Measurements from ENCODE around the gene CACNA1S.

The CACNA1S gene

GRCh38 chr1:201116091-201116490 is 3.9 kb upstream of the CACNA1S start:
- no peak for DNase-seq

DNA sequence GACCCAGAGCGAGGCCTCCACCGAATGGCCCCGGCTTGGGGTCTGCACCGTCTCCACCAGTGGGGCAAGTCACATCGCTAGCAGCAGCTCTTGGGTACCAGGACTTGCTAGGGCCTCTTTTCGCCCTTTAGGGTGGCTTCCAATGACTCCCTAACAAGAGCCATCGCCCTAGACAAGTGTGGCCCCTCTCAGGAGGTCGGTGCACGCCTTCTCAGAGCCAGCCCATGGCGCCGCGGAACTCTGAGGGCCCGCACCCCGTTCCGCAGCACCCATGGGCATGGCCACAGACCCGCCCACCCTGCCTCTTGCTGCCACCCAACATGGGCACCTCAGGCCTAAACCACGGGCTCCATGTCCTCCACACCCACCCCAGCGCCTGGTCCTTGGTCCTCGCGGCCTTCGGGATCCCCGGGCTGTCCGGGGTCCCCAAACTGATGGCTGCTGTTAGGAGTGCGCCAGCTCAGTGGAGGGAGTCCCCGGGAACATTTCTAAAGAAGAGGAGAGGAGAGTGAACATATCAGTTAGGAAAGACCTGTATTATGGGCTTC is 3.2 kb upstream of the CACNA1S start:
- no peak for DNase-seq

DNA sequence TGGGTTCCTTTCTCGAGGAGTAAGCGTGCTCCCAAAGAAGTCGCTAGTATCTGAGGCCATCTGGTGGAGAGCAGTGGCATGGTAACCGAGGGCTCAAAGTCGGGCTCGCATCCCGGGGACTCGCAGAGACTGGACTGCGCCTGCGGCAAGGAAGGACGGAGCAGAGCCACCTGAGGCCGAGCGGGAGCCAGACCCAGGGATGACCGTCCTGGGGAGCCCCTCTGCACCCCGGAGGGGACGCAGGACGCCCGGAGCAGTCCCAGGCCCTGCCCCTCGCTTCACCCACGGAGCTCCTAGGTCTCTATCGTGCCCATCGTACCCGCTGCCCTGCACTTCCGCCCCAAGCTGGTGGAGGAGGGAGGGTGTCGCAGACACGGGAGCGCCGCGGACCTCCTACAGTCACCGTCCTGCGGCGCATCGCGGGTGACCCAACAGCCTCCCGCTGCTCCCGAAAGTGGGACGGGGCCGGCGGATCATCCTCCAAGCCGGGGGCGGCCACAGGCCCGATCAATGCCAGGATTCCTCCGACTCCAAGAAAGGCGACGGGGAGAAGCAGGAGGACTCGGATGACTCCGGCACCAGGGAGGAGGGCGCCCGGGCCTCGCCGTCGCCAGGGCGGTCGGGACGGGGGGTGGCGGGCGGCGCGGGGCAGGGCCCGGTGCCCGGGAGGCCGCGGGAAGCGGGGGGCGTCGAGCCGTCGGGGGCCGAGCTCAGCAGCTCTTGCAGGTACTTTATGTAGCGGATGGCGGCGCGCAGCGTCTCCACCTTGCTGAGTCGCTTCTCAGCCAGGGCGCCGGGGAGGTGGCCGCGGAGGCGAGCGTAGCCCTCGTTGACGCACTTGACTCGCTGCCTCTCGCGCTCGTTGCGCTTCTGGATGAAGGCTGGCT is 2.3 kb upstream of the CACNA1S start:
- peak in 55 of 56 donors; percentile 23 to 93 (median 79) for DNase-seq

GRCh38 chr1:201113451-201114244 is 1.4 kb upstream of the CACNA1S start:
- no peak for DNase-seq

DNA sequence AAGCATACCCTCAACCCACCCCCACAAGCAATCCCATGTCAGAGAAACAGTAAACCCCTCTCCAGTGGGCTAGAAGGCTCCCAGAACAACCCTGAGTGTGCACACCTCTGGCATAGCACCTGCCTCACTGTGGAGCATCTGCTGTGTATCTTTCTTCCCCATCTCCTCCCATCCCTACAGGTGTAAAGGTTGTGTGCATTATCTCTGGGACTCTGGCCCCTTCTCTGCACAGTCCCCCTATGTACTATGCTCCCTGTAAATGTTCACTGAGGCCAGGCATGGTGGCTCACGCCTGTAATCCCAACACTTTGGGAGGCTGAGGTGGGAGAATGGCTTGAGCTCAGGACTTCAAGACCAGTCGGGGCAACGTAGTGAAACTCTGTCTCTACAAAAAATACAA is 700 bp upstream of the CACNA1S start:
- DNase-seq, result no peak

DNA sequence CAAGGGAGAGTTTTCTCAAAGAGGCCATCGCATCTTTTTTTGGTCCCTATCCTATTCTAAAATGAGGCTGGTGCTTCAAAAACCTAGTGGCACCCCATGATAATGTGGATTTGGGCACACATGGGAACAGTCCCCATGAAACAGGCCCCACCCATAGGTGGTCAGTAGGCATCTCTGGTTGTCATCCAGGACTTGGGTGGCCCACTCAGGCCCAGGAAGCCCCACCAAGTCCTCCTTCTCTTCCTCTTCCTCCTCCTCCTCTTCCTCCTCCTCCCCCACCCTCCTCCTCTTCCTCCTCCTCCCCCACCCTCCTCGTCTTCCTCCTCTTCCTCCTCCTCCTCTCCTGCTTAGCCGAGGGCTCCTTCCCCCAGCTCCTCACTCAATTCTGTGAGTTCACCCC is 554 bp downstream of the CACNA1S start:
- no peak for DNase-seq

DNA sequence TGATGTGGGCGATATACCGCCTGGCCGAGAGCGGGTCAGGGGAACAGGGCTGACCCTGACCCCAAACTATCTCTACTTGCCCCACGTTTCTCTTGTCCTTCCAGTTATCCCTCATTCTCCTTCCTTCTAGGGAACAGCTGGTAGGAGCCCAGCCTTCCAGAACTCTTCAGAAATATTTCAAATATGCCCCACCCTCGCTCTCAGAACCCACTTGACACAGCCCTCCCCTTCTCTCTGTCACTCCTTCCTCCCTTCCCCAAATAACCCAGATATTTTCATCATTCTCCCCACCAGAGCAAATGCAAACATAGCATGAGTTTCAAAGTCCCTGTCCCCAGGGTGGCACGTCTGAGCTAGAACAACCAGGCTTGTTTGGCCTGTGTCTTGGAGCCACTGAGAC is 1.1 kb downstream of the CACNA1S start:
- no peak for DNase-seq

- no peak for DNase-seq
Observed at GRCh38 chr1:201110616-201111015, 1.6 kb downstream of the CACNA1S start.

- DNase-seq, result no peak
Observed at GRCh38 chr1:201110138-201110537, 2.1 kb downstream of the CACNA1S start.

DNA sequence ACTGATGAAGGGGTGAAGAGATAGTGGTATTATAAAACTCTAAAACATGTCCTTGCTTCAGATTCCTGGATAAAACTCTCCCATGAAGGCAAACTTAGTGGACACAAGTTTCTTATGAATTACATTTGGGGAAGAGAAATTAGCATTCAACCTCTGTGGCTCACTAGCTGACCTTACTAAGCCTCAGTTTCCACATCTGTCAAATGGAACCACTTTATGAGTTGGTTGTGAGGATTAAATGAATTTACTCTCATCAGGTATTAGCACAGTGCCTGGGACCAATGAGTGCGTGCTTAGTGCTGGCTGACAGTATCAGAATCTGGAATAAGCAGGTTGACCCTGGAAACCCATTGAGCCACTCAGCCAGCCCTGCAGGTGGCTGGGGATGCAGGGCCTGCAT is 2.6 kb downstream of the CACNA1S start:
- no peak for DNase-seq

DNA sequence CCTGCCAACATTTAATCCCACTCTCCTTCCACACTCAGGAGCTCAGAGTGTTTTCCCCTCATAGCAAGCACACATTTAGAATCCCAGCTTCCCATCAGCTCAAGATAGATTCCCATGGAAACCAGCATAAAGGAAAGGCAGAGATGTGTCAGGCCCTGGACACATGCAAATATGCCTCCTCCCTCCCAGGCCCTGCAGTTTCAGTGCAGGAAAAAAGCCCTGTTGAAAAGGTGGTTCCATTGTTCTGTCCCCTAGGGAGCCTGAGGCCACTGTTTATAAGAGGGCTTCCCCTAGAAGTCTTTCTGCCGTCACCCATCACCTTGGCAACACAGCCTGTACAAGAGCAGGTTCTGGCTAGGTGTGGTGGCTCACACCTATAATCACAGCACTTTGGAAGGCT is 3.6 kb downstream of the CACNA1S start:
- peak in 20 of 56 donors; percentile 5 to 58 (median 24) for DNase-seq

DNA sequence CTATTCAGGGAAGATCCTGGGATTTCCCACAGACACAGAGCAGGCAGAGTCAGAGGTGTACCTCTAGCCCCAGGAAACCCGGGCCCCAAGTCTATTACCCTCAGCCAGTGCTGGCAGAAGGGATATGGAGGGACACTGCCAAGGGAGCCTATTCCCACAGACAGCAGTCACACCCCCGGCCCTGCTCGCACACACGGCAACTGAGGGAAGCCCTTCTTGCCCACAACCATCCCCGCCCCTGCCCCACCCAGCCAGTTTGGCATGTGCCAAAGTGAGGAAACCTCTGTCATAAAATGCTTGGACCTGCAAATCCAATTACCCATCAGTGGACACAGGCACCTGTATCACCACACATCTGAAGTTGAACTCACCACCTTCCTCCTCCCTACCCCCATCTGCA is 6.5 kb downstream of the CACNA1S start:
- no peak for DNase-seq

GRCh38 chr1:201104141-201104540 is 8.1 kb downstream of the CACNA1S start:
- no peak for DNase-seq

GRCh38 chr1:201103666-201104065 is 8.6 kb downstream of the CACNA1S start:
- no peak for DNase-seq

- no peak for DNase-seq
Observed at GRCh38 chr1:201100169-201100930, 11.9 kb downstream of the CACNA1S start.

DNA sequence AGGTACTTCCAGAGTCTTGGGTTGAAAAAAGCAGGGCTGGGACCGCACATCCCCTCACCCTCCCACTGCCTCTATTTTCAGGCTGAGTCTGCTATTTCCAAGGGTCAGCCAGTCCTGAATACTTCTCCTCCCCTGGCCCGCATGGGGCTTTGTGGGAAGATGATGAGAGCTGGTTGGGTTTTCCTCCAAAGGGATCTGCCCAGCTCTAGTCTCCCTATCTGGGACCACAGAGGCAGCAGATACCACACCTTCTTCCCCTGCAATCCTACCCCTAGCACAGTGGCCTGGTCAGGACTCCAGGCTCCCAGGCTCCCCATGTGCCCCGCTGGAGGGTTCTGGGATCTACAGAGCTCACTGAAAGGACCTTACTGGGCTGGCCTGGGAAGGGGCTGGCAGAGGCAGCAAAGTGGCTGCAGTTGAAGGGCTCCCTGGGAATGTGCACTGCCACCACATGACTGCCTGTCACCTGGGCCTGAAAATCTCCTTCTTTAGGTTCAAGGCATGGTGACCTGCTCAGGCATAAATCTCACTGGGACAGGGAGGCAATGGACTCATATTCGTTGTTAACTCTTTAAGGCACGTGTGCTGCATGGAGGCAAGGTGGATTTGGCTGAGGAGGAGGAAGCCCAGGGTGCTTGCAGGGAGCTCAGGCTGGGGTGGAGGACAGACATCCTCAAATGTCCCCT is 13.1 kb downstream of the CACNA1S start:
- no peak for DNase-seq

GRCh38 chr1:201096977-201097856 is 15.0 kb downstream of the CACNA1S start:
- no peak for DNase-seq

DNA sequence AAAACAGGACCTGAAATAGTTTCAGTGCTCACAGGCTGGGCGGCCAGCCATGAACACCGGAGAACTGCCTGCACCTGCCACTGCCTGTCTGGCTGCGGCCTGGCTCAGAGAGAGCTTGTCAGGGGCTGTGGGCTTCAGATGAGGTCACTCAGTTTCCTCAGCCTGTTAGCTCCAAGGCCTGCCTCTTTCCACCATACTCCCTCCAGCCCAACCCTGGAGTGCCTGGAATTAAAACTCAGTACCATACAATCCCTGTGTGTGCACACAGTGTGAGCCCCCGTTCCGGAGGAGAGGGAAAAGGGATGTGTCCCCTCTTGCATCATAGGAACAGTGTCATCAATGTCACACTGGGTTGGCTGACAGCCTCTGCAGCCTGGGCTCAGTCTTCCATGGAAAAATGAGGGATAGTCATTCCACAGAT is 16.2 kb downstream of the CACNA1S start:
- peak in 4 of 56 donors; percentile 10 to 45 (median 16) for DNase-seq

DNA sequence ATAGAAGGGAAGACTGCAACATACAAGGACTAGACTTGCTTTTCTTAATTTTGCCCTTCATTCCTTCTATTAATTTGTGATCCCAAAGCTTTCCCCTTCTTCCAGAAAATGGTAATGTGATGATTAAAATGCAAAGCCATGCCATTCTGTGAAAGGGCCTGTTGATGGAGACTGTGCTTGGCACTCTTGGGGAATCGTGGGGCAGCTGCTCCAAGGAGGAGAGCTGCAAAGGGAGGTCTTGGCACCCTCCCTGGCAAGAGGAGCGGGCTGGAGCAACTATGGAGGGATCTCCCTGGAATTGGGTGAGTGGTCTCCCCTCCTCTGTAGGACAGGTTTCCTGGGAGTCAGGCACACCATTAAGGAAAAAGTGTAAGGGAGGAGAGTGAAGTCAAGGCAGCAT is 16.6 kb downstream of the CACNA1S start:
- DNase-seq, result peak in 23 of 56 donors; percentile 5 to 63 (median 33)

DNA sequence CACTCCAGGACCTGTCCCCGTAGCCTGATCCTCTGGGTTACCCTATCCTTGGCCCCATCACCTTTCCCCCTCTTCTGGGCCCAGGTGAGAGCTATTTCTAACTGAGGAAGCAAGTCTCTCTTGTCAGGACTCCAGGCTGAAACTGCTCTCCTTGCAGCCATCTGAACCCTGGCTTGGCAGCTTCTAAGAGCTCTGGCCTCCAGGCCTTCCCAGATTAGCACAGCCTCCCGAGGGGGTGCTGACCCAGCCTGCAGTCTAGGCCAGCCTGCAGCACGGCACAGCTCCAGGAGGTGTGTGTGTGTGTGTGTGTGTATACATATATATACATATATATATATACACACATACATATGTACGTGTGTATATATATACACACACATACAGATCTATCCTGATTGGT is 17.4 kb downstream of the CACNA1S start:
- no peak for DNase-seq

All from nucleus accumbens (tissue), 56 donors.